ENCODE results near the gene MUC2.
"Not testable (repeated sequence)": the region's sequence is repeated elsewhere in the genome, so short reads cannot be mapped to it uniquely, and the experiment has no call there.

Gene MUC2

GRCh38 chr11:1111545-1112212 lies 37.0 kb downstream of the MUC2 start:
- no peak overlapping the region for H3K4me3 ChIP-seq (ENCODE audit: low read depth, low read length)
- no peaks in the 10 kb centered on the region for H3K36me3 ChIP-seq
- H3K9me3 ChIP-seq: no peaks in the 10 kb centered on the region
- H3K4me1 ChIP-seq: no peaks in the 10 kb centered on the region
- no peaks in the 10 kb centered on the region for H3K27me3 ChIP-seq
- DNase-seq: peak; percentile 1
- no peak for TF ChIP-seq CTCF (IDR thresholded peaks at IDR 0.05; ENCODE audit: low read depth, low read length)

- Histone ChIP-seq H3K4me1 (no peaks in the 10 kb centered on the region), H3K36me3 (no peaks in the 10 kb centered on the region), H3K4me3 (ENCODE audit: low read depth, low read length) (no peak overlapping the region), H3K27me3 (no peaks in the 10 kb centered on the region), H3K9me3 (no peaks in the 10 kb centered on the region)
- TF ChIP-seq CTCF (IDR thresholded peaks at IDR 0.05; ENCODE audit: low read depth, low read length): no peak
- no peak for DNase-seq
Observed at GRCh38 chr11:1112351-1113191, 37.9 kb downstream of the MUC2 start.

GRCh38 chr11:1113405-1114201 lies 38.9 kb downstream of the MUC2 start:
- no peak for DNase-seq
- Histone ChIP-seq H3K4me3 (ENCODE audit: low read depth, low read length) (no peak overlapping the region), H3K27me3 (no peaks in the 10 kb centered on the region), H3K36me3 (no peaks in the 10 kb centered on the region), H3K4me1 (no peaks in the 10 kb centered on the region), H3K9me3 (no peaks in the 10 kb centered on the region)
- TF ChIP-seq CTCF (IDR thresholded peaks at IDR 0.05; ENCODE audit: low read depth, low read length): no peak

- H3K27me3 ChIP-seq; DNase-seq; H3K4me3 ChIP-seq (ENCODE audit: low read depth, low read length); H3K36me3 ChIP-seq; H3K4me1 ChIP-seq; H3K9me3 ChIP-seq: not testable (repeated sequence)
Observed at GRCh38 chr11:1115292-1115691, 40.6 kb downstream of the MUC2 start.

- H3K4me1 ChIP-seq: no peaks in the 10 kb centered on the region
- no peak for DNase-seq
- no peak for TF ChIP-seq CTCF (IDR thresholded peaks at IDR 0.05; ENCODE audit: low read depth, low read length)
- H3K36me3 ChIP-seq: no peaks in the 10 kb centered on the region
- no peaks in the 10 kb centered on the region for H3K9me3 ChIP-seq
- no peaks in the 10 kb centered on the region for H3K27me3 ChIP-seq
- no peak overlapping the region for H3K4me3 ChIP-seq (ENCODE audit: low read depth, low read length)
Observed at GRCh38 chr11:1116104-1116503, 41.4 kb downstream of the MUC2 start.

- Histone ChIP-seq H3K4me1 (no peaks in the 10 kb centered on the region), H3K27me3 (no peaks in the 10 kb centered on the region), H3K36me3 (no peaks in the 10 kb centered on the region), H3K9me3 (no peaks in the 10 kb centered on the region), H3K4me3 (ENCODE audit: low read depth, low read length) (no peak overlapping the region)
- no peak for DNase-seq
- TF ChIP-seq CTCF (IDR thresholded peaks at IDR 0.05; ENCODE audit: low read depth, low read length): no peak
Observed at GRCh38 chr11:1116666-1117390, 42.2 kb downstream of the MUC2 start.

Data from BE2C (cell line).